ENCODE results near the gene USP3. TPM values are rescaled to one million over a fixed set of nuclear protein-coding genes. Genes with fewer than 3 reads are reported as not detected.

USP3 gene
- total RNA-seq, 1 donor from 2014 or later: 62.5 TPM

DNA sequence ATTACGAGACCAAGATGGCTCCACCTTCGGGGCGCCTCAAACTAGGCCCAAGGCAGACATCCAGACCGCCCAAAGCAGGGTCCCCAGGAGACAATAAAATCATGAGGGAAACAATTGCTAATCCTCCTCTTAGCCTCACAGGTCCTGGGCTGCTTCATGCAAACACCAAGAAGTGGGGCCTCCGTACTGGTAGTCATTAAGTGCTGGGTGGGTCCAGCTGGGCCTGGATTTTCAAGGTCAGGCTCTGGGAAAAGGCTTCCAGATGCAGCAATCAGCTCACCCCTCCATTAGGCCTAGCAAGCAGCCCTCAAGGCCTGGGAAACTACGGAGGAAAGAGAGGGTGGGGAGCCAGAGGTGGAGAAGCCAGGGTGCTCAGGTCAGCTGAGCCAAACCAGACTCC is 93.4 kb downstream of the USP3 start:
- intact Hi-C loops (cut with DNase I): no loop called here

GRCh38 chr15:63598473-63599400 is 94.3 kb downstream of the USP3 start:
- Histone ChIP-seq H3K36me3 (peaks cover 4% of the 10 kb centered on the region), H3K4me1 (peaks cover 33% of the 10 kb centered on the region), H3K9me3 (no peaks in the 10 kb centered on the region), H3K27me3 (no peaks in the 10 kb centered on the region), H3K4me3 (peak overlapping the region; percentile 60), H3K27ac (peak overlapping the region; percentile 61)
- DNase-seq (no peak), ATAC-seq (no peak)
- TF ChIP-seq, protein P1, sequence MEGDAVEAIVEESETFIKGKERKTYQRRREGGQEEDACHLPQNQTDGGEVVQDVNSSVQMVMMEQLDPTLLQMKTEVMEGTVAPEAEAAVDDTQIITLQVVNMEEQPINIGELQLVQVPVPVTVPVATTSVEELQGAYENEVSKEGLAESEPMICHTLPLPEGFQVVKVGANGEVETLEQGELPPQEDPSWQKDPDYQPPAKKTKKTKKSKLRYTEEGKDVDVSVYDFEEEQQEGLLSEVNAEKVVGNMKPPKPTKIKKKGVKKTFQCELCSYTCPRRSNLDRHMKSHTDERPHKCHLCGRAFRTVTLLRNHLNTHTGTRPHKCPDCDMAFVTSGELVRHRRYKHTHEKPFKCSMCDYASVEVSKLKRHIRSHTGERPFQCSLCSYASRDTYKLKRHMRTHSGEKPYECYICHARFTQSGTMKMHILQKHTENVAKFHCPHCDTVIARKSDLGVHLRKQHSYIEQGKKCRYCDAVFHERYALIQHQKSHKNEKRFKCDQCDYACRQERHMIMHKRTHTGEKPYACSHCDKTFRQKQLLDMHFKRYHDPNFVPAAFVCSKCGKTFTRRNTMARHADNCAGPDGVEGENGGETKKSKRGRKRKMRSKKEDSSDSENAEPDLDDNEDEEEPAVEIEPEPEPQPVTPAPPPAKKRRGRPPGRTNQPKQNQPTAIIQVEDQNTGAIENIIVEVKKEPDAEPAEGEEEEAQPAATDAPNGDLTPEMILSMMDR (IDR thresholded peaks at IDR 0.05): no peak
- intact Hi-C loops (cut with DNase I): no loop called here

More for the DNA sequence above, 93.4 kb downstream of the USP3 start:
- Histone ChIP-seq H3K27me3 (no peaks in the 10 kb centered on the region), H3K4me3 (peak overlapping the region; percentile 28), H3K9me3 (no peaks in the 10 kb centered on the region), H3K36me3 (peaks cover 13% of the 10 kb centered on the region), H3K27ac (peak overlapping the region; percentile 61), H3K4me1 (peaks cover 33% of the 10 kb centered on the region)
- TF ChIP-seq, protein P1 (IDR thresholded peaks at IDR 0.05): no peak
- DNase-seq (no peak), ATAC-seq (no peak)

DNA sequence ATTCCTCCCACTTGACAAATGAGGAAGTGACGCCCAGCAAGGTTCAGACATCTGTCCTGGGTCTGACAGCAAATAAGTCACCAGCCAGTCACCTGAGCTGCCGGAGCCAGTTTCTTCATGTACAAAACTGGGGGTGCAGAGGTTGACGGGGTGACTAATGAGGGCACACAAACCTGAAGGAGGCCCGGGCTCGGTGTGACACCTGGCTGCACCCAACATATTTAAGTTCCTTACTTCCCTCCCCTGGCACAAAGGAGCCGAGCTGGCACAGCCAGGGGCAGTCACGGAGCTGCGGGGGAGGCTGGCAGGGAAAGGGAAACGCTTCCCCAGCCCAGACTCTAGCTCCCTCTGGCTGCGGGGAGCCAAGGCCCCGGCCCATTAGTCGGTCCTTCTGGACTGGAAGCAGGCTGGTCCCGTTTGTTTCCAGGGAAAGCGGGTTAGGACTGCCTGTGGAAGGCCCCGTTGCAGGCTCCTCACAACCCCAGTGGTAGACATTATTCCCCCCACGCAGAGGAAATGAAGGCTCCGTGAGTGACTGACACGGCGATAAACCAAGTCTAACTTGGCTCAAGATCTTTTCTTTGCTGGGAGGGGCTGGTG is 95.1 kb downstream of the USP3 start:
- TF ChIP-seq, protein P1 (IDR thresholded peaks at IDR 0.05): peak; percentile 59
- no peaks in the 10 kb centered on the region for H3K36me3 ChIP-seq
- H3K27ac ChIP-seq: peak overlapping the region; percentile 48
- H3K4me3 ChIP-seq: peak overlapping the region; percentile 60
- no peaks in the 10 kb centered on the region for H3K9me3 ChIP-seq
- no peaks in the 10 kb centered on the region for H3K27me3 ChIP-seq
- peaks cover 33% of the 10 kb centered on the region for H3K4me1 ChIP-seq
- ATAC-seq (peak; percentile 66), DNase-seq (peak; percentile 89)
- intact Hi-C loops (cut with DNase I): no loop called here

DNA sequence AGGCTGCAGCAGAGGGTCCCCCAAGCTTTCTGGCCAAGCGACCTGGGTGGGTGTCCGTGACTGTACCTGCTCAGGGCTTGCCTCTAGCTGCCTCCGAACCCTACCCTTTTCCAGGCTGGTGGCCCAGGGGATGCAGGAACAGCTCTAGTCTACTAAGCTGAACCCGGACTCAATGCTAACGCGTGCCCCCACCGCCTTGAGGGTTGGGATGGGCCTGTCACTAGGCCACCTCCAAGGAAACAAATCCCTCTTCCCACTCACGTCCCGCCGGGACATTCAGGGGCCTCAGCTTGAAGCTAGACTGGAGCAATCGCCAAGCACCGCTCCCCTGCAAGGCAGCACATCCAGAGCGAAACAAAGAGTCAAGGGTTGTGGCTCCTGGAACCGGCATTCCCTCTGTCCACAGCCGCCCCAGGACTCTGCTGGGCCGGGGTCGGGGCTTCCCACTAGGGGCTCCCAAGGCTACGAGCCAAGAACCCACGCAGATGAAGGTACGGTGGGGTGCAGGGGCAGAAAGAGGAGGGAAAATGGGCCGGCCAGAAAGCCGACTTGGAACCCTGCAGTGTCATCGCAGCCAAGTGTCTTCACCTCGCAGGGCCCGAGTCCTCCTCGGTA is 95.7 kb downstream of the USP3 start:
- Histone ChIP-seq H3K4me3 (peak overlapping the region; percentile 60), H3K9me3 (no peaks in the 10 kb centered on the region), H3K4me1 (peaks cover 32% of the 10 kb centered on the region), H3K36me3 (no peaks in the 10 kb centered on the region), H3K27ac (peak overlapping the region; percentile 87), H3K27me3 (no peaks in the 10 kb centered on the region)
- DNase-seq: no peak
- peak; percentile 0 for ATAC-seq
- TF ChIP-seq, protein P1 (IDR thresholded peaks at IDR 0.05): no peak
- intact Hi-C loops (cut with DNase I): no loop called here

DNA sequence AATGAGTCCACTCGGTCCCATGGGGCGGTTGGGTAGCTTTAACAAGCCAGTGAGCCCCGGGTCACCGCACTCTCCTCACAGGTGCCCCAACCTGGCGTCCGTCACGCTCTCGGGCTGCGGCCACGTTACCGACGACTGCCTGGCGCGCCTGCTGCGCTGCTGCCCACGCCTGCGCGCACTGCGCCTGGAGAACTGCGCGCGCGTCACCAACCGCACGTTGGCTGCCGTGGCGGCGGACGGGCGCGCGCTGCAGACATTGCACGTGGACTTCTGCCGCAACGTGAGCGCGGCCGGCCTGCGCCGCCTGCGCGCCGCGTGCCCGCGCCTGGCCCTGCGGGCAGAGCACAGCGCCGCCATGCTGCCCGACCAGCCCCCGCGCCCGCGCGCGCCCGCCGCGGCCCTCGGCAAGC is 96.2 kb downstream of the USP3 start:
- no peaks in the 10 kb centered on the region for H3K27me3 ChIP-seq
- TF ChIP-seq, protein P1 (IDR thresholded peaks at IDR 0.05): no peak
- intact Hi-C loops (cut with DNase I): no loop called here
- H3K4me1 ChIP-seq: peaks cover 32% of the 10 kb centered on the region
- peak overlapping the region; percentile 60 for H3K4me3 ChIP-seq
- H3K9me3 ChIP-seq: no peaks in the 10 kb centered on the region
- DNase-seq (peak; percentile 96), ATAC-seq (peak; percentile 94)
- peak overlapping the region; percentile 87 for H3K27ac ChIP-seq
- H3K36me3 ChIP-seq: no peaks in the 10 kb centered on the region

Data from upper lobe of right lung (tissue), 1 donor.